ENCODE measurements around the gene ACSF3. TPM values are rescaled to one million over a fixed set of nuclear protein-coding genes. Genes with fewer than 3 reads are reported as not detected.

Gene ACSF3
- total RNA-seq, 1 donor from 2014 or later: 35.7 TPM

DNA sequence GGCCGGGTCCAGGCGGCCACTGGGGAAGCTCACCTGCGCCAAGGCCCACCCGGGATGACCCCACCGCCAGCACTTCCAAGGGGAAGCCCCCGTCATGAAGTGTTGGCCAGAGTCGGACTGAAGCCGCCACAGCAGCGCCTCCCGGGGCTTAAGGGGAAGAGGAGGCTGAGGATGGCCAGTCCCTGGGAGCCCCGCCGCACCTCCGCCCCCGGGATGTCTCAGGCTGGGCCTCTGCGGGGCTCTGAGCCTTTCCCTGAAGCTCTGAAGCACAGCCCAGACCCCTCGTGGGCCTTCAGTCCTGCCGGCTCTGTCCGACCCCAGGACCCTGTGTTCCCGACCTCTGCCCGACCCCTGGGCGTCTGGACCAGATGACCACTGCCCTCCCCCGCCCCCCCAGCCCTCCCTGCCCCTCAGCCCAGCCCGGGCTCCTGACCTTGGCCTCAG is 42.8 kb upstream of the ACSF3 start:
- Mint-ChIP-seq H3K4me1 (no peaks in the 10 kb centered on the region), H3K27me3 (ENCODE audit: low read depth) (peaks cover 18% of the 10 kb centered on the region), H3K27ac (no peak overlapping the region), H3K9me3 (peaks cover 3% of the 10 kb centered on the region), H3K36me3 (no peaks in the 10 kb centered on the region), H3K4me3 (no peak overlapping the region)
- no peak for TF ChIP-seq CTCF (IDR thresholded peaks at IDR 0.05; ENCODE audit: unreplicated experiment)
- no peak for DNase-seq (ENCODE audit: low spot score in 2 of 2, unreplicated experiment in 2 of 2)

DNA sequence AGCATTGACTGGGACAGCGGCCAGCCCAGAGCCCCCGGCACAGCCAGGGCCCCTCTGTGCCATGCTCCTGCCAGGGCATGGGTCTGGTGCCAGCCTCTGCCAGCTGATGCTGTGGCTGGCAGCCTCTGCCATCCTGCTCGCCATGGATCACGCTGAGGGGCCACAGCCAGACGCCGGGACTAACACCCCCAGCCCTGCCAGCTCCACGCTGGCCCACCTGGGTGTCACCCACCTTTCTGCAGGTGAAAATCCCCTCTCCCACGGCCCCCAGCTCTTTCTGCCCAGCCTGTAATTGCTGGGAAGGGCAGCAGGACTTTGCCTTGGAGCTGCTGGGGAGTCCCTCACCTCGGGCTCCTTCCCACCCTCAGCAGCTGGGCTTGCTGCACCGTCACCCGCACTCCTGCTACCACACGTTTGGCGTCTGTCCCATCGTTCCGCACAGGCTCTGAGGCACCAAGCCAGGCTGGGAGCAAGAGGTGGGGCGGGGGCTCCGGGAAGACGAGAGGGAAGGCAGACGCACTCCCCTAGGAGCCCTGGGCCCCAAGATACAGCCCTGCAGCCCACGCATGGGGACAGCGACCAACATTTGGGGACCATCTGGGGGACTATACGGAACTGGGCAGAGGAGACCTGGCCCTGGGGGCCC is 42.0 kb upstream of the ACSF3 start:
- no peak for DNase-seq (ENCODE audit: low spot score in 2 of 2, unreplicated experiment in 2 of 2)
- Mint-ChIP-seq H3K27me3 (ENCODE audit: low read depth) (peaks cover 16% of the 10 kb centered on the region), H3K4me1 (no peaks in the 10 kb centered on the region), H3K27ac (no peak overlapping the region), H3K36me3 (no peaks in the 10 kb centered on the region), H3K9me3 (no peaks in the 10 kb centered on the region), H3K4me3 (no peak overlapping the region)
- no peak for TF ChIP-seq CTCF (IDR thresholded peaks at IDR 0.05; ENCODE audit: unreplicated experiment)

DNA sequence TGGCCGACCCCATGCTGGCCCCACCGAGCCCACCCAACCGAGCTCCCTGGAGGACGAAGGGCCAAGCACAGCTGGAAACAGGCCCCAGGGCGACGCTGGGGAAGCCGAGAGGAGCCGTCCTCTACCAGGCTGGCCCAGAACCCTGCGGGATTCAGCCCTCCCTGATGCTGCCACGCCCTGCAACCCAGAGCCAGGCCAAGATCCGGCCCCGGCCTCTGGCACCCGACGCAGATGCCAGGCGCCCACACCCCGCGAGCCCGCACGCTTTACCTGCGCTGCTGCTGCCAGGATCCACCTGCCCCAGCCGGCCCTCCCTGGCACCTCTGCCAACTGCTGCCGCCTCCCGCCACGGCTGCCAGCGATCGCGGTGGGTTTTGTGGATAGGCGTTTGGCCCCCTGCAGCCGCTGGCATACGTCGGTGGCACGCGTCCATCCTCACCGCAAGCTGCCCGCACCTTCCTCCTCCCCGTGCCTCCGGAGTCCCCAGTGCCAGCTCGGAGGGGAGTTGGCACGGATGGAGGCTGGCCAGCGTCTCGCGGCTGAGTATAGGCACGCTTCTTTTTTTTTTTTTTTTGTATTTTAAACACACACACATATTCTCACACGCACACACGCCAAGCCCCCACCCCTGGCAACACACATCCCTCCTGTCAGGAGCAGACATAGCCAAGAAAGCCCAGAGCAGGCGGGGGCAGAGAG is 41.3 kb upstream of the ACSF3 start:
- no peaks in the 10 kb centered on the region for H3K9me3 Mint-ChIP-seq
- H3K4me3 Mint-ChIP-seq: no peak overlapping the region
- H3K36me3 Mint-ChIP-seq: no peaks in the 10 kb centered on the region
- no peak for DNase-seq (ENCODE audit: low spot score in 2 of 2, unreplicated experiment in 2 of 2)
- H3K27ac Mint-ChIP-seq: no peak overlapping the region
- H3K4me1 Mint-ChIP-seq: no peaks in the 10 kb centered on the region
- TF ChIP-seq CTCF (IDR thresholded peaks at IDR 0.05; ENCODE audit: unreplicated experiment): no peak
- peaks cover 14% of the 10 kb centered on the region for H3K27me3 Mint-ChIP-seq (ENCODE audit: low read depth)

DNA sequence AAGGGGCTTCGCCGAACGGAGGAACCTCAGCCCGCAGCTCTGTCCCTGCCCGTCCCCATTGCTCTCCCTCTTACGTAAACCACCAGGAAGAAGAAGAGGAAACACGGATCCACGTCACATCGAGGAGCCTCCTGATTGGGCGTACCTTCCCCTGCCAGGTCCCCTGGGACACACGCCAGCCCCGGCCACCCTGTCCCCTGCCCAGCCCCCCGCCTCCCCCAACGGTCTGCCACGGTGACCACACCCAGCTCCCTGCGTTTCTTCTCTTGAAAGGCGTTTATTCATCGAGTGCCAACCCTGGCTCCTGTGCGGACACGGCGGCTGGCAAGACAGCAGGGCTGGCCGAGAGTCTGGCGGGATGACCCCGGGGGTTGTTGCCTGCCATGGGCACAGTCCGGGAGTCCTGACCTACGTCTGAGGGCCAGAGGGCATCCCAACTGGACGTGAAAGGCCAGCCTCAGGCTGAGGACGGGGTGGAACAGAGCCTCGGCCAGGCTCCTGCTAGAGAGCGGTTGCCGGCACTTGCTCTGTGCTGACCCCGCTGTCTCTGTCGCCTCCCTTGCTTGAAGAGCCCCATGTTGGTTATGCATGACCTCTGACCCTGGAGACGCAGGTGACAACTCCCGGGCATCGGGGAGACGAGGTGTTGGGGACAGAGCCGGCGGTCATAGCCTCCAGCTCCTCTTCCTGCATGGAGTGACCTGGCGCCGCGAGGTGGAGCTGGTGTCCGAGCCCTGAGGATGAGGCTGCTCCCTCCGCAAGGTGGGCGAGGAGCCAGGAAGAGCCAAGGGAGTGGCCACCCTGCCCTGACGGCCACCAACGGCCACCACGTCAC is 40.5 kb upstream of the ACSF3 start:
- Mint-ChIP-seq H3K9me3 (no peaks in the 10 kb centered on the region), H3K27me3 (ENCODE audit: low read depth) (peaks cover 12% of the 10 kb centered on the region), H3K4me1 (no peaks in the 10 kb centered on the region), H3K4me3 (no peak overlapping the region), H3K27ac (no peak overlapping the region), H3K36me3 (no peaks in the 10 kb centered on the region)
- TF ChIP-seq CTCF (IDR thresholded peaks at IDR 0.05; ENCODE audit: unreplicated experiment): no peak
- no peak for DNase-seq (ENCODE audit: low spot score in 2 of 2, unreplicated experiment in 2 of 2)

DNA sequence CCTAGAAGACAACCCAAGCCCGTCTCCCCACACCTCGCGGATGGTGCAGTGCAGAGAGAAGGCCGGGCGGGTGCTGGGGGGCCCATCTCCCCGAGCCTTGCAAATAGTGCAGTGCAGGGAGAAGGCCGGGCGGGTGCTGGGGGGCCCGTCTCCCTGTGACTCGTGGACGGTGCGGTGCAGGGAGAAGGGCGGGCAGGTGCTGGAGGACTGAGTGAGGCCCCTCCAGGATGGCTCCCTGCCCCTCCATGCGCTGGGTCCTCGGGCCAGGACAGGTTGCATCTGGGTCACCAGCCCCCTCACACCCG is 40.0 kb upstream of the ACSF3 start:
- no peak overlapping the region for H3K27ac Mint-ChIP-seq
- no peak for TF ChIP-seq CTCF (IDR thresholded peaks at IDR 0.05; ENCODE audit: unreplicated experiment)
- no peaks in the 10 kb centered on the region for H3K4me1 Mint-ChIP-seq
- peaks cover 12% of the 10 kb centered on the region for H3K27me3 Mint-ChIP-seq (ENCODE audit: low read depth)
- no peak for DNase-seq (ENCODE audit: low spot score in 2 of 2, unreplicated experiment in 2 of 2)
- no peaks in the 10 kb centered on the region for H3K9me3 Mint-ChIP-seq
- no peak overlapping the region for H3K4me3 Mint-ChIP-seq
- no peaks in the 10 kb centered on the region for H3K36me3 Mint-ChIP-seq
